Measurements from ENCODE around the gene CSTF2T. TPM values are rescaled to one million over a fixed set of nuclear protein-coding genes. Genes with fewer than 3 reads are reported as not detected.
A peak's percentile ranks its signal among the peaks of the same experiment; 100 is the strongest.

Gene CSTF2T
- total RNA-seq, 3 donors from 2014 or later (not counting 1 experiment from before 2014, with no cell fraction given), result 29.8 to 34.8 (median 32.8) TPM

DNA sequence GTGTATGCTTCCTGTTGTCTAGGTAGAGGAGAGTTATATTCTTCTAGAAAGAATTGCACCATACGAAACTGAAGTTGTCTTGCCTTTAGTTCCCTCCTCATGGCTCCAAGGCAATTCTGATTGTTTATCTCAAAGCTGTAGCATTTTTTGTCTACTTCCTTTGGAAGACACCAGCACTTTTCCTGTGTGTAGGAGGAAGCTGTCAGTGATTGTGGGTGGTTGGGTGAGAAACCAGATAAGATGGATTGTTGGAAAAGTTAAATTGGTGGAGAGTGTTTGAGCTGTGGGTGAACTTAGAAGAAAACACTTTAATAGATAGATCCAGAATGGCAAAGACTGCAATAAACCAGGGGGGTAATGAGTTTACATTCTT is 12.1 kb upstream of the CSTF2T start:
- Mint-ChIP-seq H3K9me3 (no peaks in the 10 kb centered on the region), H3K36me3 (no peaks in the 10 kb centered on the region), H3K4me3 (no peak overlapping the region), H3K27ac (no peak overlapping the region), H3K4me1 (peaks cover 6 to 19% of the 10 kb centered on the region in 2 donors), H3K27me3 (ENCODE audit: low read depth in 2 of 2) (peaks cover 0 to 16% of the 10 kb centered on the region in 2 donors)
- ATAC-seq, result no peak
- peaks cover 9% of the 10 kb centered on the region for H3K4me1 ChIP-seq (ENCODE audit: control insufficient read depth, insufficient read depth, low read length)
- WGBS (ENCODE audit: insufficient coverage), result 88% methylated on average over 1 of the region's 1 CpG
- no peaks in the 10 kb centered on the region for H3K36me3 ChIP-seq (ENCODE audit: control insufficient read depth, insufficient read depth, low read length)
- DNase-seq, result no peak
- peaks cover 5% of the 10 kb centered on the region for H3K27me3 ChIP-seq (ENCODE audit: control insufficient read depth, insufficient read depth, low read length)
- intact Hi-C loops (cut with micrococcal nuclease), result no loop called here
- H3K27ac ChIP-seq (ENCODE audit: low read length), result no peak overlapping the region
- no peaks in the 10 kb centered on the region for H3K9me3 ChIP-seq (ENCODE audit: control insufficient read depth, insufficient read depth, low read length)
- TF ChIP-seq, protein P1, sequence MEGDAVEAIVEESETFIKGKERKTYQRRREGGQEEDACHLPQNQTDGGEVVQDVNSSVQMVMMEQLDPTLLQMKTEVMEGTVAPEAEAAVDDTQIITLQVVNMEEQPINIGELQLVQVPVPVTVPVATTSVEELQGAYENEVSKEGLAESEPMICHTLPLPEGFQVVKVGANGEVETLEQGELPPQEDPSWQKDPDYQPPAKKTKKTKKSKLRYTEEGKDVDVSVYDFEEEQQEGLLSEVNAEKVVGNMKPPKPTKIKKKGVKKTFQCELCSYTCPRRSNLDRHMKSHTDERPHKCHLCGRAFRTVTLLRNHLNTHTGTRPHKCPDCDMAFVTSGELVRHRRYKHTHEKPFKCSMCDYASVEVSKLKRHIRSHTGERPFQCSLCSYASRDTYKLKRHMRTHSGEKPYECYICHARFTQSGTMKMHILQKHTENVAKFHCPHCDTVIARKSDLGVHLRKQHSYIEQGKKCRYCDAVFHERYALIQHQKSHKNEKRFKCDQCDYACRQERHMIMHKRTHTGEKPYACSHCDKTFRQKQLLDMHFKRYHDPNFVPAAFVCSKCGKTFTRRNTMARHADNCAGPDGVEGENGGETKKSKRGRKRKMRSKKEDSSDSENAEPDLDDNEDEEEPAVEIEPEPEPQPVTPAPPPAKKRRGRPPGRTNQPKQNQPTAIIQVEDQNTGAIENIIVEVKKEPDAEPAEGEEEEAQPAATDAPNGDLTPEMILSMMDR (IDR thresholded peaks at IDR 0.05), result no peak
- H3K4me3 ChIP-seq (ENCODE audit: low read length), result no peak overlapping the region

DNA sequence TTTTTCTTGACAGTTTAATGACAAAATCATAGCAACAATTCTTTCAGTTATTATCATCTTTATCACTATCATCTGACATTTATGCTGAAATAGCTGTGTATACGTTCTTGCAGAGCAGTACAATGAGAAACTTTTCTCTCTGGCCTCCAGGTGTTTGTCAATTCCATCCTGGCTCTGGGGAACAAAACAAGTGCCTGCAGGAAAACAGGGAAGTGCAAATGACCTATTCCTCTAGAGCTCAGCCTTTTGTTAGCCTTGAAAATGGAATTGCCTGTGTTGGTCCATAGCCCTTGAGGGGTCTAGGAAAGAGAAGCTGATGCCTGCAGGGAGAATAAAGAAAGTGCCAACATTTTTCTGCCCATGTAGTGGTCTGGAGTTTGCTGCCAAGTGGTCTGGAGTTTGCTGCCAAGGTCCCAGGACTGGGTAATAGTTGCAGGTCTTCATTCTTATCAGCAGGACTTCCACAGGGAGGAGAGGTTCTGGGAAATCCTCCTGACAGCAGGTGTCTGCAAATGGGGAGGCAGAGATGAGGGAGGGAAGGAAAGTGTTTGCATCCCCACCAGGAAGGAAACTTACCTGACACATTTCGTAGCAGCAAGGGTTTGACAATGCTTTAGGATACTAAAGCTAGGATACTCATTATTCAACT is 10.1 kb upstream of the CSTF2T start:
- no peaks in the 10 kb centered on the region for H3K9me3 Mint-ChIP-seq
- H3K36me3 Mint-ChIP-seq, result no peaks in the 10 kb centered on the region
- peaks cover 4% of the 10 kb centered on the region for H3K27me3 ChIP-seq (ENCODE audit: control insufficient read depth, insufficient read depth, low read length)
- no peak overlapping the region for H3K27ac Mint-ChIP-seq
- no peak overlapping the region for H3K4me3 Mint-ChIP-seq
- H3K9me3 ChIP-seq (ENCODE audit: control insufficient read depth, insufficient read depth, low read length), result no peaks in the 10 kb centered on the region
- no peaks in the 10 kb centered on the region for H3K36me3 ChIP-seq (ENCODE audit: control insufficient read depth, insufficient read depth, low read length)
- peaks cover 0 to 11% of the 10 kb centered on the region in 2 donors for H3K27me3 Mint-ChIP-seq (ENCODE audit: low read depth in 2 of 2)
- TF ChIP-seq, protein P1 (IDR thresholded peaks at IDR 0.05), result no peak
- DNase-seq (no peak), ATAC-seq (no peak)
- no peak overlapping the region for H3K4me3 ChIP-seq (ENCODE audit: low read length)
- peaks cover 9% of the 10 kb centered on the region for H3K4me1 ChIP-seq (ENCODE audit: control insufficient read depth, insufficient read depth, low read length)
- H3K27ac ChIP-seq (ENCODE audit: low read length), result no peak overlapping the region
- H3K4me1 Mint-ChIP-seq, result peaks cover 6 to 19% of the 10 kb centered on the region in 2 donors
- 85% methylated on average over 2 of the region's 2 CpGs for WGBS (ENCODE audit: insufficient coverage)
- intact Hi-C loops (cut with micrococcal nuclease), result no loop called here

DNA sequence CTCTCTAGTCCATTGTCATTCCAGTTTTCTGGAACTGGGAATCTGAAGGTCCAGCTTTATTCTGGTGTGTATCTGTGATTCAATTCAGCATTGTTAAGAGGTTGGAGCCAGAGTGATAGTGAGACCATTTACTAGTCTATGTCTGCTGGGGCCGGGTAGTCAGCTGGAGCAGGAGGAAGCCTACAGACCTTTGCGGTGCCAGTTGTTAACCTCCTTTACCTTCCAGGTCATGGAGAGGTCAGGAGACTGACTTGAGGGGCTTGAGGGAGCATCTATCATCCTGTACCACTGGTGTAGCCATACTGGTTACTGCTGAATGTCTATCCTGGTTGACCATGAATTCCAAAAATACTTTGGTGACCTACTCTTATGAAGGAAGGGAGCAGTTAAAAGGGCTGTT is 9.2 kb upstream of the CSTF2T start:
- TF ChIP-seq, protein P1 (IDR thresholded peaks at IDR 0.05), result no peak

More for the DNA sequence above, 9.2 kb upstream of the CSTF2T start:
- H3K9me3 Mint-ChIP-seq, result no peaks in the 10 kb centered on the region
- 69% methylated on average over 2 of the region's 2 CpGs for WGBS (ENCODE audit: insufficient coverage)
- Histone ChIP-seq H3K27ac (ENCODE audit: low read length) (no peak overlapping the region), H3K4me3 (ENCODE audit: low read length) (no peak overlapping the region), H3K4me1 (ENCODE audit: control insufficient read depth, insufficient read depth, low read length) (peaks cover 9% of the 10 kb centered on the region), H3K36me3 (ENCODE audit: control insufficient read depth, insufficient read depth, low read length) (no peaks in the 10 kb centered on the region), H3K27me3 (ENCODE audit: control insufficient read depth, insufficient read depth, low read length) (peaks cover 4% of the 10 kb centered on the region), H3K9me3 (ENCODE audit: control insufficient read depth, insufficient read depth, low read length) (no peaks in the 10 kb centered on the region)
- DNase-seq (no peak), ATAC-seq (peak in 2 of 3 donors; percentile 49 to 57)
- H3K36me3 Mint-ChIP-seq, result no peaks in the 10 kb centered on the region
- H3K27me3 Mint-ChIP-seq (ENCODE audit: low read depth in 2 of 2), result peaks cover 0 to 7% of the 10 kb centered on the region in 2 donors
- intact Hi-C loops (cut with micrococcal nuclease), result no loop called here
- H3K4me3 Mint-ChIP-seq, result peak overlapping the region; percentile 54
- H3K4me1 Mint-ChIP-seq, result peaks cover 6 to 19% of the 10 kb centered on the region in 2 donors
- peak overlapping the region; percentile 27 to 56 for H3K27ac Mint-ChIP-seq
